T-helper 1 cell treated with Interleukin-12 subunit alpha and Interleukin-12 subunit beta and Interleukin-4 antibody, amounts not matched to agents 30 μg/mL and 1 μg/mL, for 36 hours (primary cell): ENCODE results near the gene PPM1H.
"Not testable (repeated sequence)": the region's sequence is repeated elsewhere in the genome, so short reads cannot be mapped to it uniquely, and the experiment has no call there.

Source experiments
- H3K27ac Mint-ChIP-seq: one replicate; pipeline ENCODE4 v1.8.0; 2021; ENCODE audit warnings: mild to moderate bottlenecking, mixed read lengths
- H3K27me3 Mint-ChIP-seq: one replicate; pipeline ENCODE4 v1.8.0; 2021; ENCODE audit warnings: low read depth, mixed read lengths
- H3K36me3 Mint-ChIP-seq: one replicate; pipeline ENCODE4 v1.8.0; 2021; ENCODE audit warnings: low read depth, mixed read lengths
- H3K4me1 Mint-ChIP-seq: one replicate; pipeline ENCODE4 v1.8.0; 2021; ENCODE audit warnings: low read depth, mixed read lengths
- H3K4me3 Mint-ChIP-seq: one replicate; pipeline ENCODE4 v1.8.0; 2021; ENCODE audit warnings: mild to moderate bottlenecking, moderate library complexity, mixed read lengths
- H3K9me3 Mint-ChIP-seq: one replicate; pipeline ENCODE4 v1.8.0; 2021; ENCODE audit warnings: mixed read lengths

The PPM1H gene

GRCh38 chr12:62882140-62882539, 52.8 kb downstream of the PPM1H start:
- no peak overlapping the region for H3K4me3 Mint-ChIP-seq
- H3K27me3 Mint-ChIP-seq = no peaks in the 10 kb centered on the region
- no peaks in the 10 kb centered on the region for H3K4me1 Mint-ChIP-seq
- no peak overlapping the region for H3K27ac Mint-ChIP-seq
- H3K9me3 Mint-ChIP-seq = no peaks in the 10 kb centered on the region
- no peaks in the 10 kb centered on the region for H3K36me3 Mint-ChIP-seq

- H3K9me3 Mint-ChIP-seq = no peaks in the 10 kb centered on the region
- no peaks in the 10 kb centered on the region for H3K36me3 Mint-ChIP-seq
- no peaks in the 10 kb centered on the region for H3K27me3 Mint-ChIP-seq
- H3K4me1 Mint-ChIP-seq = no peaks in the 10 kb centered on the region
- H3K4me3 Mint-ChIP-seq = no peak overlapping the region
- H3K27ac Mint-ChIP-seq = no peak overlapping the region
Observed at GRCh38 chr12:62879691-62880090, 55.3 kb downstream of the PPM1H start.

- H3K4me3 Mint-ChIP-seq, H3K4me1 Mint-ChIP-seq, H3K27ac Mint-ChIP-seq, H3K9me3 Mint-ChIP-seq, H3K27me3 Mint-ChIP-seq, H3K36me3 Mint-ChIP-seq: not testable (repeated sequence)
Observed at GRCh38 chr12:62879228-62879627, 55.7 kb downstream of the PPM1H start.

GRCh38 chr12:62878211-62878610, 56.7 kb downstream of the PPM1H start:
- Mint-ChIP-seq H3K27me3 (no peaks in the 10 kb centered on the region), H3K27ac (no peak overlapping the region), H3K36me3 (no peaks in the 10 kb centered on the region), H3K9me3 (no peaks in the 10 kb centered on the region), H3K4me1 (no peaks in the 10 kb centered on the region), H3K4me3 (no peak overlapping the region)

- no peaks in the 10 kb centered on the region for H3K36me3 Mint-ChIP-seq
- H3K4me1 Mint-ChIP-seq = no peaks in the 10 kb centered on the region
- H3K9me3 Mint-ChIP-seq = no peaks in the 10 kb centered on the region
- H3K27me3 Mint-ChIP-seq = no peaks in the 10 kb centered on the region
- no peak overlapping the region for H3K27ac Mint-ChIP-seq
- H3K4me3 Mint-ChIP-seq = no peak overlapping the region
Observed at GRCh38 chr12:62876938-62877548, 57.9 kb downstream of the PPM1H start.

- Mint-ChIP-seq H3K9me3 (no peaks in the 10 kb centered on the region), H3K4me1 (no peaks in the 10 kb centered on the region), H3K27me3 (no peaks in the 10 kb centered on the region), H3K36me3 (no peaks in the 10 kb centered on the region), H3K4me3 (no peak overlapping the region), H3K27ac (no peak overlapping the region)
Observed at GRCh38 chr12:62873826-62874448, 61.0 kb downstream of the PPM1H start.

- Mint-ChIP-seq H3K27ac (no peak overlapping the region), H3K36me3 (no peaks in the 10 kb centered on the region), H3K4me1 (no peaks in the 10 kb centered on the region), H3K4me3 (no peak overlapping the region), H3K27me3 (no peaks in the 10 kb centered on the region), H3K9me3 (no peaks in the 10 kb centered on the region)
Observed at GRCh38 chr12:62873116-62873825, 61.7 kb downstream of the PPM1H start.

- no peaks in the 10 kb centered on the region for H3K36me3 Mint-ChIP-seq
- no peaks in the 10 kb centered on the region for H3K27me3 Mint-ChIP-seq
- H3K27ac Mint-ChIP-seq = no peak overlapping the region
- H3K9me3 Mint-ChIP-seq = no peaks in the 10 kb centered on the region
- H3K4me3 Mint-ChIP-seq = no peak overlapping the region
- no peaks in the 10 kb centered on the region for H3K4me1 Mint-ChIP-seq
Observed at GRCh38 chr12:62868820-62869219, 66.1 kb downstream of the PPM1H start.

- H3K9me3 Mint-ChIP-seq = no peaks in the 10 kb centered on the region
- H3K4me3 Mint-ChIP-seq = no peak overlapping the region
- no peaks in the 10 kb centered on the region for H3K4me1 Mint-ChIP-seq
Observed at GRCh38 chr12:62866451-62867082, 68.4 kb downstream of the PPM1H start.

GRCh38 chr12:62865937-62866336, 69.0 kb downstream of the PPM1H start:
- Mint-ChIP-seq H3K27me3 (no peaks in the 10 kb centered on the region), H3K4me1 (no peaks in the 10 kb centered on the region), H3K9me3 (no peaks in the 10 kb centered on the region), H3K27ac (no peak overlapping the region), H3K36me3 (no peaks in the 10 kb centered on the region), H3K4me3 (no peak overlapping the region)

More at GRCh38 chr12:62866451-62867082, 68.4 kb downstream of the PPM1H start:
- no peaks in the 10 kb centered on the region for H3K36me3 Mint-ChIP-seq
- H3K27ac Mint-ChIP-seq = no peak overlapping the region
- H3K27me3 Mint-ChIP-seq = no peaks in the 10 kb centered on the region

GRCh38 chr12:62865065-62865464, 69.9 kb downstream of the PPM1H start:
- Mint-ChIP-seq H3K4me3 (no peak overlapping the region), H3K9me3 (no peaks in the 10 kb centered on the region), H3K36me3 (no peaks in the 10 kb centered on the region), H3K27ac (no peak overlapping the region), H3K4me1 (no peaks in the 10 kb centered on the region), H3K27me3 (no peaks in the 10 kb centered on the region)

GRCh38 chr12:62862259-62862881, 72.6 kb downstream of the PPM1H start:
- H3K27me3 Mint-ChIP-seq = no peaks in the 10 kb centered on the region
- no peaks in the 10 kb centered on the region for H3K9me3 Mint-ChIP-seq
- no peak overlapping the region for H3K4me3 Mint-ChIP-seq
- no peaks in the 10 kb centered on the region for H3K4me1 Mint-ChIP-seq
- H3K27ac Mint-ChIP-seq = no peak overlapping the region
- no peaks in the 10 kb centered on the region for H3K36me3 Mint-ChIP-seq

- no peaks in the 10 kb centered on the region for H3K27me3 Mint-ChIP-seq
Observed at GRCh38 chr12:62861586-62861985, 73.4 kb downstream of the PPM1H start.

GRCh38 chr12:62860501-62861411, 74.2 kb downstream of the PPM1H start:
- H3K27me3 Mint-ChIP-seq = no peaks in the 10 kb centered on the region
- no peaks in the 10 kb centered on the region for H3K4me1 Mint-ChIP-seq
- H3K36me3 Mint-ChIP-seq = no peaks in the 10 kb centered on the region
- no peak overlapping the region for H3K4me3 Mint-ChIP-seq
- no peak overlapping the region for H3K27ac Mint-ChIP-seq
- no peaks in the 10 kb centered on the region for H3K9me3 Mint-ChIP-seq

More at GRCh38 chr12:62861586-62861985, 73.4 kb downstream of the PPM1H start:
- no peaks in the 10 kb centered on the region for H3K9me3 Mint-ChIP-seq
- no peak overlapping the region for H3K4me3 Mint-ChIP-seq
- H3K4me1 Mint-ChIP-seq = no peaks in the 10 kb centered on the region
- H3K27ac Mint-ChIP-seq = no peak overlapping the region
- H3K36me3 Mint-ChIP-seq = no peaks in the 10 kb centered on the region
